ENCODE measurements around the gene S100A1.
A peak's percentile ranks its signal among the peaks of the same experiment; 100 is the strongest.
"Not testable (repeated sequence)": the region's sequence is repeated elsewhere in the genome, so short reads cannot be mapped to it uniquely, and the experiment has no call there.

S100A1 gene

GRCh38 chr1:153627715-153628626 is at the start of gene S100A1:
Gene S100A1 (plus strand): TSS chr1:153628434. CDS start chr1:153630522, 2,088 bp downstream.
- peak in 50 of 56 donors; percentile 18 to 86 (median 62) for DNase-seq

- DNase-seq, result no peak
Measured at GRCh38 chr1:153578490-153578889, 49.7 kb upstream of the S100A1 start.

GRCh38 chr1:153578936-153579335 is 49.3 kb upstream of the S100A1 start:
- DNase-seq, result no peak

GRCh38 chr1:153582836-153583235 is 45.4 kb upstream of the S100A1 start:
- DNase-seq, result not testable (repeated sequence)

GRCh38 chr1:153583514-153583913 is 44.7 kb upstream of the S100A1 start:
- not testable (repeated sequence) for DNase-seq

DNA sequence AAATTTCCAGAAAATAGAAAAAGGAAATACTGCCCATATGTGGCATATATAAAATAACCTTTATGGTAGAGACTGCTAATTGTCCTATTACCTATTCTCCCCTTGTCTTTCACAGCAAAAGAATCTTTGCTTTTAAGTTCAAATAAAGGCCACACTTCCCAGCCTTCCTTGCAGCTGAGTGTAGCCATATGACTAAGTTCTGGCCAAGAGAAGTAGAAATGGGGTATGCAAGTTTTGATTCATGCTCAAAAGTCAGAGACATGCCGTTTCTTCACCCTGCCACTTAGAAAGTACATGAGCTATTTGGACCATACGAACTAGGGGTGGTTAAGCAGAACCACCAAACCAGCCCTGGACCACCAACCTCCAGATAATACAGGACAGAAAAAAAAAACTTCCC is 44.3 kb upstream of the S100A1 start:
- no peak for DNase-seq

- DNase-seq, result peak in 1 of 56 donors; percentile 7
Measured at GRCh38 chr1:153585006-153585405, 43.2 kb upstream of the S100A1 start.

DNA sequence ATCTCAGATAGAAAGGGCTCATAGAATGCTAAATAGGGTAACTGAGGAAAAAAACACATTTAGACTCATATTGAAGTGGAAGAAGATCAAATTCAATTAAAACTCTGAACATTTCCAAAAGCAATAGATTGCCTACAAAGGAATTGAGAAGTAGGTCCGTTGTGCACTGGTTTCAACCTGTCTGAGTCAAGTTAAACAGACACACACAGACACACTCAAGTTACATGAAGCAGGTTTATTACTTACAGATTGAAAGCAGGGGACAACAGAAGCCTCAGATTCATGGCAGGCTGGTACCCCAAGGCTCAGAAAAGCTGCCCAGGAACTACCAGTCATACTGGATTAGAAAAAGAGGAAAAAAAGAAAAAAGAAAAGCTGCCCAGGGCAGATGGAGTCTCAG is 41.9 kb upstream of the S100A1 start:
- DNase-seq, result no peak

DNA sequence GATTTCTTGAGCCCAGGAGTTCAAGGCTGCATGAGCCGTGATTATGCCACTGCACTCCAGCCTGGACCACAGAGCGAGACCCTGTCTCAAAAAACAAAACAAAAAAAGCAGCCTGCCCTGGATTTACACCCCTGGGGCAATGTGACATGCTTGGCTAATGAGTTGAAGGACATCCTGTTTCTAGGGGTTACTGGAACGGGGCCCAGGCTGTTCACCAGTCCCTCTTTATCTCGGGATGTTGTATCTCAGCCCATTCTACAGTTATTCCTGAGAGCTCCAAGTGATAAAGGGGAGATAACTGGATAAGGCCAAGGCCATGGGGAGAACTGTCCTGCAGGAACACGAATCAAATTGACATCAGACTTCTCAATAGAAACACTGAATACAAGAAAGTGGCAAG is 40.9 kb upstream of the S100A1 start:
- DNase-seq, result peak in 1 of 56 donors; percentile 15

DNA sequence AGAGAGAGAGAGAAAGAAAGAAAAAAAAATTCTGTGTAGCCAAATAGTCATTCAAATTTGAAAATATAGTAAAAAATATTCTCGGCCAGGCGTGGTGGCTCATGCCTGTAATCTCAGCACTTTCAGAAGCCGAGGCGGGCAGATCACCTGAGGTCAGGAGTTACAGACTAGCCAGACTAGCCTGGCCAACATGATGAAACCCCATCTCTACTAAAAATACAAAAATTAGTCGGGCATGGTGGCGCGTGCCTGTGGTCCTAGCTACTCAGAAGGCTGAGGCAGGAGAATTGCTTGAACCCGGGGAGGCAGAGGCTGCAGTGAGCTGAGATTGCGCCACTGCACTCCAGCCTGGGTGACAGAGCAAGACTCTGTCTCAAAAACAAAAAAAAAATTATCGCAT is 40.2 kb upstream of the S100A1 start:
- DNase-seq, result not testable (repeated sequence)

DNA sequence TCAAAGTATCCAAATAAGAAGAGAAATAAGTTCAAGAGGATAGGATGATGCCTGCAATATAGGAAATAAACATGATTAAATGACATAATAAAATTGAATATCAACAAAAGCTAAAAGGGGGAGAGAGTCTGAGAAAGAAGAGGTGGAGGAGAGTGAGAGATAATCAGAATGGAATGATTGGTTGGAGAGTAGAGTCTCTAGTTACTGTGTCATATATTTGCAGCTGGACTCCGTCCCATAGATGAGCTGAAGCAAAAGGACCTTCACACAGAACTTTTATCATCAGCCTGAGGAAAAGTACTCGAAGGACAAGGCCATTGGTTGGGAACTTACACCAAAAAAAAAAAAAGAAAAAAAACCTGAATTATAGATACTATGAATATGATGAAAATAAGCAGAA is 39.8 kb upstream of the S100A1 start:
- DNase-seq, result no peak

- DNase-seq, result peak in 3 of 56 donors; percentile 10 to 15 (median 13)
Measured at GRCh38 chr1:153592748-153593147, 35.5 kb upstream of the S100A1 start.

GRCh38 chr1:153597206-153597605 is 31.0 kb upstream of the S100A1 start:
- DNase-seq, result no peak

- peak in 4 of 56 donors; percentile 7 to 25 (median 18) for DNase-seq
Measured at GRCh38 chr1:153598309-153599172, 29.7 kb upstream of the S100A1 start.

DNA sequence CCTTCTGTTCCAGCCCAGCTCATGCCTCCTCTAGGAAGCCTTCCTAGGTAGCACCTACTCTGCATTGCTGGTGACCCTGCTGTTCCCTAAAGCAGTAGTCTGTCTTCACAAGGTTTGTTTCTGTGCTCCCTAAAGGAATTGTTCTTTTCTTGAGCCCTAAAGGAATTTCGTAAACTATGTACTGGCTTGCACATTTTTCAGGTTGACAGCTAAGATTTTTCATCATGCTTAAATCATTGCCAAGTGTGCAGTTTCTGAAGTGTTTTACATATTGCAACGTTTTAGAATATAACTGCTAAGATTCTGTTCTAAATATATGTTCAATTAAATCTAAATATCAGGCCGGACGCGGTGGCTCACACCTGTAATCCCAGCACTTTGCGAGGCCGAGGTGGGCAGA is 28.4 kb upstream of the S100A1 start:
- DNase-seq, result no peak

- DNase-seq, result no peak
Measured at GRCh38 chr1:153602749-153603148, 25.5 kb upstream of the S100A1 start.

- no peak for DNase-seq
Measured at GRCh38 chr1:153606194-153606593, 22.0 kb upstream of the S100A1 start.

GRCh38 chr1:153607381-153607780 is 20.9 kb upstream of the S100A1 start:
- no peak for DNase-seq

- no peak for DNase-seq
Measured at GRCh38 chr1:153608089-153608682, 20.0 kb upstream of the S100A1 start.

DNA sequence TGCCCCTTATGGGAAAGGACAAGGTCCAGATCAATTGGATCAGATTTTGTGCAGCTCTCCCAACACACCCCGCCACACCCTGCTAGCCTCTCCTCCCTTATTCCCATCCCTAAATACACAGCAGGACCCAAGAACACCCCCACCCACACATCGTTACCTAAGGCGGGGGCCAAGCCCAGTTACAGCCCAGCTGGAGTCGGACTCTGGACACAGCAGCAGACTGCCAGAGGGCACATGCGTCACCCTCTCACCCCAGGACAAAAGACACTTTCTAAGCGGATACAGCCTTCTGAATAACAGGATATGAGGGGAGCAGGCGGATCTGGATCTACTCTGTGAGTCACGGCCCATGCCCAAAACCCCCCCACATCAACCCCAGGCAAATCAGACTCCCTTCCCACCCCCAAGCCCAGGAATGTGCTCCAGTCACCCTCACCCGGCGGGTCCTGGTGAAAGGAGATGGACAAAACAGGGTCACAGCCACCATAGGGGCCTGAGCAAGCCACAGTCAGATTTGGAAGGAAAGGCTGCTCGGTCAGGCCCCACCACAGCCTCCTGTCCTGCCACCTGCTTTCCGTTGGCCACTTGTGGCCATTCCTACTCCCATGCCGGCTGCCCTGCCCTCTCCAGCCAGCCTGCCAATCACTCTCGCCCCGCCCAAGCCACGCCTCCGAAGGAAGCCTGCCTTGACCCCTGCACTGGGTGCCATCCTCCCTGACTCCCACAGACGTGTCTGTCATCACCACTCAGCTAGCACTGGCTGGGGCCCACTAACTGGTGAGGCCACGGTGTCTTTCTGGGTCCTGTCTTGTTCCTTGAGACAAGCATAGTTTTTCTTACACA is 19.3 kb upstream of the S100A1 start:
- DNase-seq, result peak in 45 of 56 donors; percentile 10 to 95 (median 54)

DNA sequence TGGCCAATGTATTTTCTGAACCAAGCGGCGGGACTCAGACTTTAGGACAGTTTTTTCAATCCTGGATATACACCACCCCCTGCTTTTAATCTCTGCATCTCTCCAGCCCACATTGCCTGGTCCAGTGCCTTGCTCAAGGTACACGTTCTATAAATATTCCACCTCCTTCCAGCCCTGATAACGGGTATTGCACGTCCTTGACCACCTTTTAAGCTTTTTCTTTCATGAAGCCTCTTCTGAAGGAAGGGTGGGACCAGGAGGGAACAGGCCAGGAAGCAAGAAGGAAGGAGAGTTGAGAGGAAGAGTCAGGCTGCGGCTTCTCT is 18.7 kb upstream of the S100A1 start:
- no peak for DNase-seq

Measured in nucleus accumbens (tissue), 56 donors.